ENCODE measurements around the gene GANC. TPM values are rescaled to one million over a fixed set of nuclear protein-coding genes. Genes with fewer than 3 reads are reported as not detected.
"Not testable (repeated sequence)": the region's sequence is repeated elsewhere in the genome, so short reads cannot be mapped to it uniquely, and the experiment has no call there.

GANC gene
- total RNA-seq, 2 donors from 2014 or later: 39.8 to 47.6 TPM

DNA sequence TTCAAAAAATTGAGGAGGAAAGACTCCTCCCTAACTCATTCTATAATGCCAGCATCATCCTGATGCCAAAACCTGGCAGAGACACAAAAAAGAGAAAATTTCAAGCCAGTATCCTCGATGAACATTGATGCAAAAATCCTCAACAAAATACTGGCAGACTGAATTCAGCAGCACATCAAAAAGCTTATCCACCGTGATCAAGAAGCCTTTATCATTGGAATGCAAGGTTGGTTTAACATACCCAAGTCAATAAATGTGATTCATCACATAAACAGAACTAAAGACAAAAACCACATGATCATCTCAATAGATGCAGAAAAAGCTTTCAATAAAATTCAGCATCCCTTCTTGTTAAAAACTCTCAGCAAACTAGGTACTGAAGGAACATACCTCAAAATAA is 62.1 kb downstream of the GANC start:
- no peak overlapping the region for H3K27ac ChIP-seq
- DNase-seq: no peak
- intact Hi-C loops (cut with DNase I): no loop called here
- H3K4me1 ChIP-seq: no peaks in the 10 kb centered on the region
- no peaks in the 10 kb centered on the region for H3K9me3 ChIP-seq
- no peaks in the 10 kb centered on the region for H3K27me3 ChIP-seq
- no peak overlapping the region for H3K4me3 ChIP-seq
- H3K36me3 ChIP-seq: no peaks in the 10 kb centered on the region
- TF ChIP-seq, protein P1, sequence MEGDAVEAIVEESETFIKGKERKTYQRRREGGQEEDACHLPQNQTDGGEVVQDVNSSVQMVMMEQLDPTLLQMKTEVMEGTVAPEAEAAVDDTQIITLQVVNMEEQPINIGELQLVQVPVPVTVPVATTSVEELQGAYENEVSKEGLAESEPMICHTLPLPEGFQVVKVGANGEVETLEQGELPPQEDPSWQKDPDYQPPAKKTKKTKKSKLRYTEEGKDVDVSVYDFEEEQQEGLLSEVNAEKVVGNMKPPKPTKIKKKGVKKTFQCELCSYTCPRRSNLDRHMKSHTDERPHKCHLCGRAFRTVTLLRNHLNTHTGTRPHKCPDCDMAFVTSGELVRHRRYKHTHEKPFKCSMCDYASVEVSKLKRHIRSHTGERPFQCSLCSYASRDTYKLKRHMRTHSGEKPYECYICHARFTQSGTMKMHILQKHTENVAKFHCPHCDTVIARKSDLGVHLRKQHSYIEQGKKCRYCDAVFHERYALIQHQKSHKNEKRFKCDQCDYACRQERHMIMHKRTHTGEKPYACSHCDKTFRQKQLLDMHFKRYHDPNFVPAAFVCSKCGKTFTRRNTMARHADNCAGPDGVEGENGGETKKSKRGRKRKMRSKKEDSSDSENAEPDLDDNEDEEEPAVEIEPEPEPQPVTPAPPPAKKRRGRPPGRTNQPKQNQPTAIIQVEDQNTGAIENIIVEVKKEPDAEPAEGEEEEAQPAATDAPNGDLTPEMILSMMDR (IDR thresholded peaks at IDR 0.05): no peak
- H3K9ac ChIP-seq (ENCODE audit: low read depth in 2 of 2, low read length in 2 of 2): no peak overlapping the region

DNA sequence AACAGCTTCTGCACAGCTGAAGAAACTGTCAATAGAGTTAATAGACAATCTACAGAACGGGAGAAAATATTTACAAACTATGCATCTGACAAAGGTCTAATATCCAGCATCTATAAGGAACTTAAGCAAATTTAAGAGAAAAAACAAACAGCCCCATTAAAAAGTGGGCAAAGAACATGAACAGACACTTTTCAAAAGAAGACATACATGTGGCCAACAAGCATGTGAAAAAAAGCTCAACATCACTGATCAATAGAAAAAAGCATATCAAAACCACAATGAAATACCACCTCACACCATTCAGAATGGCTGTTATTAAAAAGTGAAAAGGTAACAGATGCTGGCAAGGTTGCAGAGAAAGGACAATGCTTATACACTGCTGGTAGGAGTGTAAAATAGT is 63.6 kb downstream of the GANC start:
- H3K9me3 ChIP-seq; intact Hi-C loops (cut with DNase I); H3K4me1 ChIP-seq; H3K27me3 ChIP-seq; H3K9ac ChIP-seq (ENCODE audit: low read depth in 2 of 2, low read length in 2 of 2); H3K4me3 ChIP-seq; DNase-seq; H3K36me3 ChIP-seq; H3K27ac ChIP-seq: not testable (repeated sequence)

DNA sequence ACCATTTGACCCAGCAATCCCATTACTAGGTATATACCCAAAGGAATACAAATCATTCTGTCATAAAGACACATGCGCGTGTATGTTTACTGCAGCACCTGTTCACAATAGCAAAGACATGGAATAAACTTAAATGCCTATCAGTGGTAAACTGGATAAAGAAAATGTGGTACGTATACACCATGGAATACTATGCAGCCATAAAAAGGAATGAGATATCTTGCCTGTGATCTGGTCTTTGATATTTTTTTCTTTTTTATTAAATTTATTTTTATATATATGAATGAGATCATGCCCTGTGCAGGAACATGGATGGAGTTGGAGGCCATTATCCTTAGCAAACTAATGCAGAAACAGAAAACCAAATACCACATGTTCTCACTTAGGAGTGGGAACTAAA is 64.1 kb downstream of the GANC start:
- H3K27ac ChIP-seq; H3K9me3 ChIP-seq; H3K27me3 ChIP-seq; H3K36me3 ChIP-seq; H3K9ac ChIP-seq (ENCODE audit: low read depth in 2 of 2, low read length in 2 of 2); intact Hi-C loops (cut with DNase I); H3K4me1 ChIP-seq; H3K4me3 ChIP-seq; DNase-seq: not testable (repeated sequence)

DNA sequence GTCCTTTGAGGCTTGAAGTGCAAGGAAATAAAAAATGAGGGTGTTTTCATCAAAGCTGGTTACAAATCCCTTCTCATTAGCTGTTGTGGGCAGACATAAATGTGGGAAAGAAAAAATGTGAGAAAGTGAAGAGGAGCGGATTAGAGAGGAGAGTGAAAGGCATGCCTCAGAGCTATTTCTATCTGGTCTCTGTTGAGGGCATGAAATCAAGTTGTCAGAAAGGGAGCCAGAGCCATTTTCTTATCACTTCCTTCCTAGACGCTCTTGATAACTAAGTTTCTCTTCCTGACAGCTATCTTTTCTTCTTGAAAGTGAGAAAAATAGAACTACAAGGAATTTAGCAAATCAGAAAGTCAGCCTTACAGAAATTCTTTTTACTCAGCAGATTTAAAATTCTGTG is 65.5 kb downstream of the GANC start:
- no peak overlapping the region for H3K4me3 ChIP-seq
- intact Hi-C loops (cut with DNase I): no loop called here
- H3K9me3 ChIP-seq: no peaks in the 10 kb centered on the region
- no peak for DNase-seq
- H3K9ac ChIP-seq (ENCODE audit: low read depth in 2 of 2, low read length in 2 of 2): no peak overlapping the region
- H3K36me3 ChIP-seq: no peaks in the 10 kb centered on the region
- no peaks in the 10 kb centered on the region for H3K4me1 ChIP-seq
- TF ChIP-seq, protein P1 (IDR thresholded peaks at IDR 0.05): no peak
- no peaks in the 10 kb centered on the region for H3K27me3 ChIP-seq
- no peak overlapping the region for H3K27ac ChIP-seq

DNA sequence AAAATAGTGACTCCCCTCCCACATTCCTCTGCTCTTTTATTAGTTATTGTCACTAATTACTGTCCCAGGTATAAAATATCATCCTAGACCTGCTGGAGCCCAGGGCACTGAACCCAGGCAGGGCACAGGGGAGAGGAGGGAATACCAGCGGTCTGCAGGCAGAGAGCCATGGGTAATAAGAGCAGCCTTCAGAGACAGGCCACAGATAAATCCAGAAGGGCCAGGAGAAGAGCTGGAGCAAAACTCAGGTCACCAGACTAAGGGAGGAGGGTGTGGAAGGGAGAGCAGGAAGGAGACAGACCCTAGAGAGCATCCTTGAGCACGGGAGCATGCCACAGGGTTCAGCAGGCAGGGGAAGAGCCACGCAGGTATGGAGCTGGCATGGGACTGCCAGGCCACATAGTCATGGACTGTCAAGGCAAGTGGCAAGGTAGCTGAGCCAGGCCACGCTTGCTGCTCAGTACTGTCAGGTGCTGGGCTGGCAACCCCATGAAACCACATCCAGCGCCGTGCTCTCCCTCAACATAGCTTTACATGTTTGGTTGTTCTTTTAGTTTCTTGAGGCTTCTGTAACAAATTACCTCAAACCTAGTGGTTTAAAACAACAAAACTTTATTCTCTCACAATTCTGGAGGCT is 70.7 kb downstream of the GANC start:
- Histone ChIP-seq H3K9me3 (no peaks in the 10 kb centered on the region), H3K27ac (no peak overlapping the region), H3K4me1 (no peaks in the 10 kb centered on the region), H3K27me3 (no peaks in the 10 kb centered on the region), H3K36me3 (peaks cover 3% of the 10 kb centered on the region), H3K4me3 (no peak overlapping the region), H3K9ac (ENCODE audit: low read depth in 2 of 2, low read length in 2 of 2) (no peak overlapping the region)
- DNase-seq: no peak
- intact Hi-C loops (cut with DNase I): no loop called here
- TF ChIP-seq, protein P1 (IDR thresholded peaks at IDR 0.05): no peak

DNA sequence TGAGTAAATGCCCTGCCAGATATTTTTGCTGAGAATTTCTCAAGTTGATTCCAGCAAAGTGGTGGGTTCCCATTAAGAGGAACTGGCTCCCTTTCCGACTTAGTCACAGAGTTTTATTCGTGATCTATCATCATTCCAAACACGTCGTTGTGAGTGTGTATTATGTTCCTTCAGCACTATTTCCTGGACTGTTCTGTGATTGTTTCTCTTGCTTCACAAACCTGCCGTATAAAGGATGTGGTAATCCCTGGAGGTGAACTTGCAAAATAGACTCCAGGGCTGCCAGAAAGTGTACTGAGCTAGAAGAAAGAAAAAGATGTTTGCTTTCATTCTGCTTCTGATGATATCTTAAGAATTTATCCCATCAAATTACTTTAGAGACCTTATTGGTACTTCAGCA is 71.8 kb downstream of the GANC start:
- Histone ChIP-seq H3K4me3 (no peak overlapping the region), H3K9ac (ENCODE audit: low read depth in 2 of 2, low read length in 2 of 2) (no peak overlapping the region), H3K9me3 (no peaks in the 10 kb centered on the region), H3K36me3 (peaks cover 3% of the 10 kb centered on the region), H3K4me1 (no peaks in the 10 kb centered on the region), H3K27me3 (no peaks in the 10 kb centered on the region), H3K27ac (no peak overlapping the region)
- DNase-seq: no peak
- TF ChIP-seq, protein P1 (IDR thresholded peaks at IDR 0.05): no peak
- intact Hi-C loops (cut with DNase I): no loop called here
